ENCODE results near the gene BIN2. TPM values are rescaled to one million over a fixed set of nuclear protein-coding genes. Genes with fewer than 3 reads are reported as not detected.

Gene BIN2
- total RNA-seq, 1 donor from 2014 or later = not detected

DNA sequence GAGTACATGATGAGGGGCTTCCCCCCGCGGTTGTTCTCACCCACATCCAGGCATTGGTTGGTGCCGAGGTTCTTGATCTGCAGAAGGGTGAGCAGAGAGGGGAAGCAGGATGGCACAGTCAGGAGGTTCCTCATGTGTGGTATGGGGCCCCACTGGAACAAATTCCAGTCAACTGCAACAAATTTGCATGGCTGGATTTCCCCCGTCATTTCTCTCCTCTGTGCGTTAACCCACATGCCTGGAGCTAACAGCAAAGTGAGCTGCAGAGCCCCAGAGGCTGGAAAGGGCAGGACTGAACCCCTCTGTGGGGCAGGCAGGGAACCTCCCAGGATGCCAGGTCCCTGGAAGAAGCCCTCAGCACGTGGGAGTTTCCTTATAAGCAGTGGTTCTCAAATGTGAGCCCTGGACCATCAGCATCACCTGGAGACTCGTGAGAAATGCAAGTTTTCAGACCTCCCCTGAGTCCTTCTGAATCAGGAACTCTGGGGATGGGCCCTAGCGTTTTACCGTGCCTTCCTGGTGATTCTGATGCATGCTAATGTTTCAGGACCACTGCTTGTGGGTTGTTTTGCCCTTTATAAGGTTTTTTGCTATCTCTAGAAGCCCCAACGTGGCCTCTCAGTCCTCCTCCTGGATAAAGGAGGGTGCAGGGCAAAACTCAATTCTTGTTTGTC lies 33.5 kb upstream of the BIN2 start:
- no peak overlapping the region for H3K4me3 Mint-ChIP-seq (ENCODE audit: unreplicated experiment)
- H3K36me3 Mint-ChIP-seq (ENCODE audit: low read depth) = no peaks in the 10 kb centered on the region
- no peaks in the 10 kb centered on the region for H3K9me3 Mint-ChIP-seq (ENCODE audit: low read depth)
- DNase-seq (ENCODE audit: low spot score) = no peak
- no peak overlapping the region for H3K27ac Mint-ChIP-seq (ENCODE audit: unreplicated experiment)
- no peaks in the 10 kb centered on the region for H3K27me3 Mint-ChIP-seq (ENCODE audit: low read depth)
- no peaks in the 10 kb centered on the region for H3K4me1 Mint-ChIP-seq (ENCODE audit: low read depth)
- TF ChIP-seq, protein P1, sequence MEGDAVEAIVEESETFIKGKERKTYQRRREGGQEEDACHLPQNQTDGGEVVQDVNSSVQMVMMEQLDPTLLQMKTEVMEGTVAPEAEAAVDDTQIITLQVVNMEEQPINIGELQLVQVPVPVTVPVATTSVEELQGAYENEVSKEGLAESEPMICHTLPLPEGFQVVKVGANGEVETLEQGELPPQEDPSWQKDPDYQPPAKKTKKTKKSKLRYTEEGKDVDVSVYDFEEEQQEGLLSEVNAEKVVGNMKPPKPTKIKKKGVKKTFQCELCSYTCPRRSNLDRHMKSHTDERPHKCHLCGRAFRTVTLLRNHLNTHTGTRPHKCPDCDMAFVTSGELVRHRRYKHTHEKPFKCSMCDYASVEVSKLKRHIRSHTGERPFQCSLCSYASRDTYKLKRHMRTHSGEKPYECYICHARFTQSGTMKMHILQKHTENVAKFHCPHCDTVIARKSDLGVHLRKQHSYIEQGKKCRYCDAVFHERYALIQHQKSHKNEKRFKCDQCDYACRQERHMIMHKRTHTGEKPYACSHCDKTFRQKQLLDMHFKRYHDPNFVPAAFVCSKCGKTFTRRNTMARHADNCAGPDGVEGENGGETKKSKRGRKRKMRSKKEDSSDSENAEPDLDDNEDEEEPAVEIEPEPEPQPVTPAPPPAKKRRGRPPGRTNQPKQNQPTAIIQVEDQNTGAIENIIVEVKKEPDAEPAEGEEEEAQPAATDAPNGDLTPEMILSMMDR (IDR thresholded peaks at IDR 0.05) = no peak

DNA sequence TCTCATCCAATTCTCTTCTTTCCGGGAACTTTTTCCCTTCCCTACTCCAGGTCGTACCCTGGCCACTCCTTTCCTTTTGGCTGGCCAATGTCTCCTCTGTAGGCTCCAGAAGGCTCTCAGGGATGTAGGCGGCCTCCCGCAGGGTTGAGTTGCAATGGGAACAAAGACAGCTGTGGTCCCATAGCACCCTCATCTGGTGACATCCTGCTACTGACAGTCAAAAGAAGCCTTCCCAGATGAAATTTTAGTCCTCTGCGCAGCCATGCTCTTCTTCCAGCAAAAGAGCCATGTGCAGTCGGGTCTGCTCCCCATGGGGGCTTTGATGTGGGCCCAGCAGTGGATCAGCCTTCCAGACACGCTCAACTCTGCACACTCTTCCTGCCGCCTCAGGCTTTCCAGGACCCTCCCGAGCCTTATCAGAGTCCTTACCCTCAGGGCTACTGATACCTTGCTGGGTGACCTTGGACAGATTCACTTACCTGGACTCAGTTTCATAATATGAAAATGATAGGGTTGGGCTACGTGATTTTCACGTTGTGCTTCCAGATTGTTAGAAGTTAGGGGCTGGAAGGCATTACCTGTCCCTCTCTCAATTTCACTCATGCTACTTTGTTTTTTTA lies 28.0 kb upstream of the BIN2 start:
- Mint-ChIP-seq H3K36me3 (ENCODE audit: low read depth) (no peaks in the 10 kb centered on the region), H3K27me3 (ENCODE audit: low read depth) (no peaks in the 10 kb centered on the region), H3K4me1 (ENCODE audit: low read depth) (no peaks in the 10 kb centered on the region), H3K9me3 (ENCODE audit: low read depth) (no peaks in the 10 kb centered on the region), H3K4me3 (ENCODE audit: unreplicated experiment) (no peak overlapping the region), H3K27ac (ENCODE audit: unreplicated experiment) (no peak overlapping the region)
- TF ChIP-seq, protein P1 (IDR thresholded peaks at IDR 0.05) = peak; percentile 82
- DNase-seq (ENCODE audit: low spot score) = no peak

DNA sequence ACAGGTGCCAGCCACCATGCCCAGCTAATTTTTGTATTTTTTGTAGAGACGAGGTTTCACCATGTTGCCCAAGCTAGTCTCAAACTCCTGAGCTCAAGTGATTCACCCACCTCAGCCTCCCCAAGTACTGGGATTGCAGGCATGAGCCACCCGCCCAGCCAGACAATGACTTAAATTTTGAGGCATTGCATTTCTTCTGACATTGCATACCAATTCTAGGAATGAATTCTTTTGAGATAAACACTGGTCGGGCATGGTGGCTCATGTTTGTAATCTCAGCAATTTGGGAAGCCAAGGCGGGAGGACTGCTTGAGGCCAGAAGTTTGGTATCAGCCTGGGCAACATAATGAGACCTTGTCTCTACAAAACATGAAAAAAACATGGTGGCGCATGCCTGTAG lies 25.1 kb upstream of the BIN2 start:
- DNase-seq (ENCODE audit: low spot score) = no peak
- Mint-ChIP-seq H3K27ac (ENCODE audit: unreplicated experiment) (no peak overlapping the region), H3K4me3 (ENCODE audit: unreplicated experiment) (no peak overlapping the region), H3K4me1 (ENCODE audit: low read depth) (peaks cover 7% of the 10 kb centered on the region), H3K36me3 (ENCODE audit: low read depth) (no peaks in the 10 kb centered on the region), H3K27me3 (ENCODE audit: low read depth) (no peaks in the 10 kb centered on the region), H3K9me3 (ENCODE audit: low read depth) (no peaks in the 10 kb centered on the region)
- TF ChIP-seq, protein P1 (IDR thresholded peaks at IDR 0.05) = no peak

DNA sequence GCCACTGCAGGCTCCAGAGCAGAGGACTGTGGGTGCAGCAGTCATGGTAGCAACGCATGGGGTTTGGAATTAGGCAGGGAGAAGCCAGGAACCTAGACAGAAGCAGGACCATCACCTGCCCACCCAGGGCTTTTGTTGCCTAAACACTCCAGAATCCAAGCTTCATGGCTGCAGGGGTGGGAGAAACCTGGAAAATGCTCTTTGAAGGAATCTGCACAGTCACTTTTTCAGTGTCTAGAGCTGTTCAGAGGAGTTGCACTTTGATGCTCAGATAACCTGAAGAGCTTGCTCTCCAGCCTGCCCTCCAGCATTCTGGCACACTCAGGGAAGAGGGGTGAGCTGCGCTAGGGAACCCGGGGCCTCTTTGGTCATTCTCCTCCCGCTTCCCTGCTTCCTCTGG lies 24.1 kb upstream of the BIN2 start:
- H3K27ac Mint-ChIP-seq (ENCODE audit: unreplicated experiment) = no peak overlapping the region
- peaks cover 7% of the 10 kb centered on the region for H3K4me1 Mint-ChIP-seq (ENCODE audit: low read depth)
- no peak for DNase-seq (ENCODE audit: low spot score)
- H3K4me3 Mint-ChIP-seq (ENCODE audit: unreplicated experiment) = no peak overlapping the region
- TF ChIP-seq, protein P1 (IDR thresholded peaks at IDR 0.05) = no peak
- H3K9me3 Mint-ChIP-seq (ENCODE audit: low read depth) = no peaks in the 10 kb centered on the region
- no peaks in the 10 kb centered on the region for H3K36me3 Mint-ChIP-seq (ENCODE audit: low read depth)
- H3K27me3 Mint-ChIP-seq (ENCODE audit: low read depth) = no peaks in the 10 kb centered on the region

DNA sequence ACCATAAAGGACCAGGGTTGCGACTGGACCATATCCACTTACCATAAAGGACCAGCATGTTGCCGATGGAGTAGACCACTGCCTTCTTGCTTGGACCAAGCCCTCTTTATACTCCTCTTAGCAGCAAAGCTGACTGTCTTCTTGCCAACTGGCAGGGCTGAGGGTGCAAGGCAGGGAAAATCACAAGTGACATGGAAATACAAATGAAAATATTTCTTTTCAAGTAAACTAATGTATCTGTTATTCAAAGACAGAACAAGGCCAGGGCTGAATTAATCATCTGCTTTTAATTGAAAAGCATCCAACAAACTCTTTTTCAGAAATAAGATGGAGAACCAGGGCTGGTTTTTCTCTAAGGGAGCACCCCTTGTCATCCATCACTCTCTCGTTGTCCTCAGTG lies 22.6 kb upstream of the BIN2 start, which contains the start of gene CELA1:
TSS of gene CELA1 (minus strand) at position 99 of the 400 bp plus-strand sequence. CDS start at position 58, 41 bp downstream.
- Mint-ChIP-seq H3K4me3 (ENCODE audit: unreplicated experiment) (no peak within 1 kb of the TSS), H3K36me3 (ENCODE audit: low read depth) (no peaks in the 10 kb centered on the region), H3K9me3 (ENCODE audit: low read depth) (no peaks in the 10 kb centered on the region), H3K27me3 (ENCODE audit: low read depth) (no peaks in the 10 kb centered on the region), H3K4me1 (ENCODE audit: low read depth) (peaks cover 7% of the 10 kb centered on the region), H3K27ac (ENCODE audit: unreplicated experiment) (no peak within 1 kb of the TSS)
- no peak for DNase-seq (ENCODE audit: low spot score)
- TF ChIP-seq, protein P1 (IDR thresholded peaks at IDR 0.05) = no peak

All from chondrocyte (in vitro differentiated cells).